Peyer's patch (tissue), 4 donors: ENCODE data around the gene PIEZO1.

Experiments used
- CTCF ChIP-seq, 6 experiments: fragments of 450-650 bp in 4 of 6; fragments of 200-600 bp in 2 of 6; sonication (generic) in 1 of 6; IDR thresholded peaks; one replicate each; pipeline ENCODE4 v1.5.1; 2017 to 2019; ENCODE audit warnings: antibody characterized with exemption in 6 of 6, mild to moderate bottlenecking in 3 of 6, moderate library complexity in 1 of 6
- POLR2A ChIP-seq, 2 donors: fragments of 450-650 bp; IDR thresholded peaks; one replicate each; pipeline ENCODE4 v1.5.1; 2017; ENCODE audit warnings: antibody characterized with exemption in 2 of 2, mild to moderate bottlenecking in 2 of 2, moderate library complexity in 2 of 2

DNA sequence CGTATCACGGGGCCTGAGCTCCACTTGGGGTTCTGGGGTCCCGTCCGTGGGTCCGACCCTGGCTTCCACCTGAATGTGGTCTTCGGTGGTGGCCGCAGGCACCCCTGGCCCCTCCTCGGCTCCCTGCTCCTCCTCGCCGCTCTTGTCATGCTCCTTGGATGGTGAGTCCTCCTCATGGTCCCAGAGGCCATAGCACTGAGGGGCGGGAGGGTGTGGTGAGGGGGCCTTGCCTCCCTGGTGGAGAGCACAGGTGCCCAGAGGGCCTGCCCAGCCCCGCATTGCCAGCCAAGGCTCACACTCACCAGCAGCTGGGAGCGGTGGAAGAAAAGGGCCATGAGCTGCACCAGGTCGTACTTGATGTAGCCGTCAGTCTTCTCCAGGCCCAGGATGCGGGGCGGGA, 63.8 kb downstream of the PIEZO1 start:
- TF ChIP-seq POLR2A (IDR thresholded peaks at IDR 0.05) (no peak), CTCF (IDR thresholded peaks at IDR 0.05) (no peak)
